Cerebellar cortex (tissue), 1 donor: ENCODE data around the gene RASGRP2.

ENCODE experiments used
- DNase-seq: peaks from one replicate; pipeline ENCODE4 v3.0.0-alpha.2; 2015; ENCODE audit warnings: low spot score

RASGRP2 gene

GRCh38 chr11:64743591-64744543 lies at the start of gene RASGRP2:
TSS of gene RASGRP2 (minus strand) at chr11:64744142. CDS start at chr11:64742866, 1,276 bp downstream.
- DNase-seq: no peak

- no peak for DNase-seq
Observed at GRCh38 chr11:64792482-64792881, 48.5 kb upstream of the RASGRP2 start.

GRCh38 chr11:64791781-64792291 lies 47.9 kb upstream of the RASGRP2 start:
- DNase-seq: no peak

- DNase-seq: no peak
Observed at GRCh38 chr11:64790205-64791095, 46.5 kb upstream of the RASGRP2 start.

GRCh38 chr11:64789331-64790204 lies 45.6 kb upstream of the RASGRP2 start:
- DNase-seq: no peak

- DNase-seq: no peak
Observed at GRCh38 chr11:64788321-64789215, 44.6 kb upstream of the RASGRP2 start.

GRCh38 chr11:64787526-64788320 lies 43.8 kb upstream of the RASGRP2 start:
- peak; percentile 65 for DNase-seq

- no peak for DNase-seq
Observed at GRCh38 chr11:64786308-64786707, 42.4 kb upstream of the RASGRP2 start.

- DNase-seq: no peak
Observed at GRCh38 chr11:64784813-64785581, 41.1 kb upstream of the RASGRP2 start.

- DNase-seq: peak; percentile 100
Observed at GRCh38 chr11:64778473-64779298, 34.7 kb upstream of the RASGRP2 start, which contains the start of gene SF1. TSS of gene SF1 (minus strand) at chr11:64778542. CDS start at chr11:64778392, 150 bp downstream.

GRCh38 chr11:64778223-64778472 lies 34.2 kb upstream of the RASGRP2 start:
- no peak for DNase-seq

- peak; percentile 70 for DNase-seq
Observed at GRCh38 chr11:64777449-64778222, 33.7 kb upstream of the RASGRP2 start.

- no peak for DNase-seq
Observed at GRCh38 chr11:64776875-64777274, 32.9 kb upstream of the RASGRP2 start.

GRCh38 chr11:64776425-64776824 lies 32.5 kb upstream of the RASGRP2 start:
- no peak for DNase-seq

GRCh38 chr11:64774144-64774543 lies 30.2 kb upstream of the RASGRP2 start:
- DNase-seq: no peak

GRCh38 chr11:64772303-64773018 lies 28.5 kb upstream of the RASGRP2 start:
- DNase-seq: no peak

- no peak for DNase-seq
Observed at GRCh38 chr11:64771861-64772260, 27.9 kb upstream of the RASGRP2 start.
